Fibroblast of pulmonary artery (primary cell): ENCODE results near the gene SRD5A1.

ENCODE experiments used
- DNase-seq: peaks from one replicate; pipeline ENCODE4 v3.0.0-alpha.2; 2010; ENCODE audit warnings: low read depth
- H3K4me3 ChIP-seq: replicated peaks from 2 replicates; pipeline ENCODE4 v1.5.1; 2011; ENCODE audit warnings: low read depth, mild to moderate bottlenecking, control low read depth, low read length, moderate library complexity
- TF ChIP-seq, protein P1 (sequence below): IDR thresholded peaks from 2 replicates; pipeline ENCODE4 v1.5.1; 2011; ENCODE audit warnings: mild to moderate bottlenecking, control low read depth, low read length, inconsistent platforms; ENCODE audit errors: missing control alignments

The SRD5A1 gene

DNA sequence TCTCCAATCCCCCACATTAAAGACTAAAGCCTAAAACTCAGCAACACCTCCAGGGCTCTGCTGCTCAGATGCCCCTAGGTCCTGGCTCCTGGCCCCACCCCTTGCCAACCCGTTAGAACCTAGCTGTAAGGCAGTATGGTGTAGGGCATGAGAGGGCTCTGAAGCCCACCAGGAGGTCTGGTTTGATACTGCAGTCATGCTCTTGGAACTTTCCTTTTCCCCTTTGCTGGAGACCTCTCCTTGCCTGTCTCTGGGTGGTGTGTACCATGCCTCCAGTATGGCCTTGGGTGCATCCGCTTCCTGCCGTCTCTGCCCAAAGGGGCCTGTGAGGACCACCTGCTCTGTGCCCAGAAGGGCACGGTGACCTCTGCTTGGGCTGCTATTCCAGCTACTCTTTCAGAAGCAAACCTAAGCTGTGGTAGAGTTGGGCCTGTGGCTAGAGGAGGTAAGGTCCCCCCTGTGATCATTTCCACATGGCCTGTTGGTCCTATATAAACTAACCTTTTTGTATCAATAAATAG lies 83.4 kb downstream of the SRD5A1 start:
- peak overlapping the region; percentile 70 for H3K4me3 ChIP-seq
- no peak for DNase-seq
- TF ChIP-seq, protein P1, sequence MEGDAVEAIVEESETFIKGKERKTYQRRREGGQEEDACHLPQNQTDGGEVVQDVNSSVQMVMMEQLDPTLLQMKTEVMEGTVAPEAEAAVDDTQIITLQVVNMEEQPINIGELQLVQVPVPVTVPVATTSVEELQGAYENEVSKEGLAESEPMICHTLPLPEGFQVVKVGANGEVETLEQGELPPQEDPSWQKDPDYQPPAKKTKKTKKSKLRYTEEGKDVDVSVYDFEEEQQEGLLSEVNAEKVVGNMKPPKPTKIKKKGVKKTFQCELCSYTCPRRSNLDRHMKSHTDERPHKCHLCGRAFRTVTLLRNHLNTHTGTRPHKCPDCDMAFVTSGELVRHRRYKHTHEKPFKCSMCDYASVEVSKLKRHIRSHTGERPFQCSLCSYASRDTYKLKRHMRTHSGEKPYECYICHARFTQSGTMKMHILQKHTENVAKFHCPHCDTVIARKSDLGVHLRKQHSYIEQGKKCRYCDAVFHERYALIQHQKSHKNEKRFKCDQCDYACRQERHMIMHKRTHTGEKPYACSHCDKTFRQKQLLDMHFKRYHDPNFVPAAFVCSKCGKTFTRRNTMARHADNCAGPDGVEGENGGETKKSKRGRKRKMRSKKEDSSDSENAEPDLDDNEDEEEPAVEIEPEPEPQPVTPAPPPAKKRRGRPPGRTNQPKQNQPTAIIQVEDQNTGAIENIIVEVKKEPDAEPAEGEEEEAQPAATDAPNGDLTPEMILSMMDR = no peak

- H3K4me3 ChIP-seq = no peak overlapping the region
- TF ChIP-seq, protein P1 = no peak
- DNase-seq = no peak
Measured at GRCh38 chr5:6717247-6717646, 84.0 kb downstream of the SRD5A1 start.

DNA sequence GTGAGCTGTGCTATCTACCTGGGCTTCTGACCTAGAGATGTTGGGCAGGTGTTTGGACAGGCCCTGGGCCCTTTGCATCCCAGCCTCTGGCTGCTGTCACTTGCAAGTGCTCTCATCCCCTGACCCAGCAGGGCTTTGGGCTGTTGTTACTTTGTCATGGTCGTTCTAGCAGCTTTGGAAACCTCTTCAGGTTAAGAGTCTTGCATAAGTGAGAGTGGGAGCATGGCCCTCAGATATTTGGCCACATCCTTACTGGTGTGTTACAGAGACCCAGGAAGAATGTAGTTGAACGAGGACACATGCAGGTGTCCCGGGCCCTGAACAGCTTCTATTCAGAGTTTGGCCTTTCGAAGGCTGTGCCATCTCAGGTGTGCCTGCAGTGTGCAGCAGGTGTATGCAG lies 84.4 kb downstream of the SRD5A1 start:
- no peak for DNase-seq
- TF ChIP-seq, protein P1 = no peak
- H3K4me3 ChIP-seq = no peak overlapping the region

- no peak for DNase-seq
- TF ChIP-seq, protein P1 = no peak
- H3K4me3 ChIP-seq = no peak overlapping the region
Measured at GRCh38 chr5:6718161-6718681, 85.0 kb downstream of the SRD5A1 start.

GRCh38 chr5:6718718-6719117 lies 85.5 kb downstream of the SRD5A1 start:
- TF ChIP-seq, protein P1 = no peak
- no peak for DNase-seq
- no peak overlapping the region for H3K4me3 ChIP-seq

- H3K4me3 ChIP-seq = no peak overlapping the region
- DNase-seq = no peak
- TF ChIP-seq, protein P1 = no peak
Measured at GRCh38 chr5:6719417-6719816, 86.2 kb downstream of the SRD5A1 start.

DNA sequence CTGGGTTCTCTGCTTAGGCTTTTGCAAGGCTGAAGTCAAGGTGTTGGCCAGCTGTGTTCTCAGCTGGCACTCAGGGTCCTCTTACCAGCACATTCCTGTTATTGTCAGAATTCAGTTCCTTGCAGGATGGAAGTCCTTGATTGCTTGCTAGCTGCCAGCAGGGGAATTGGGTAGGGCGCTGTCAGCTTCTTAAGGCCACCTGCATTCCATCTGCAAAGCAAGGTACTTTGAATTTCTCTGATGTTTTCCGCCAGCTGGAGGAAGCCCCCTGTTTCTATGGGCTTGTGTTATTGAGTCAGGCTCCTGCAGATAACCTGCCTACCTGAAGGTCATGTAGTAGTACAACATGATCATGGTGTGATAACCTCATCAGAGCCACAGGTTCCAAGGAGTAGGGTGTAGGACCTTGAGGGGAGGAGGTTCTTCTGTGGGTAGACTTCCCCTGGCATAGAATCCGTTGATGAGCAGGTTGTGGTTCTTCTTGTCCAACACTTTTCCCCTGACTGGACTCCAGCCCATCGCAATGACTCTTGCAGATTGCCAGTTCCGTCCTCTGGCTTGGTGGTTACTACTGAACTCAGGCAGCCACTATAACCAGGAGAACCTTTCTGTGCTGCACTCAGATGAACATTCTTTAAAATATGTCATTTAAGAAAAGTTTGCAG lies 86.8 kb downstream of the SRD5A1 start:
- DNase-seq = no peak
- no peak overlapping the region for H3K4me3 ChIP-seq
- TF ChIP-seq, protein P1 = no peak
